Stimulated activated CD4-positive, alpha-beta T cell treated with anti-CD3 and anti-CD28 coated beads, TNF-alpha, amount 100 ng/mL, for 48 hours (primary cell): Measurements from ENCODE around the gene PLA2G4F.
"Not testable (repeated sequence)": the region's sequence is repeated elsewhere in the genome, so short reads cannot be mapped to it uniquely, and the experiment has no call there.

ENCODE experiments used
- DNase-seq, 3 donors: peaks; one replicate each; pipeline ENCODE4 v3.0.0-alpha.2; 2020; ENCODE audit warnings: low read depth in 3 of 3

PLA2G4F gene

GRCh38 chr15:42100021-42100800 lies 56.2 kb downstream of the PLA2G4F start:
- no peak for DNase-seq

- no peak for DNase-seq
These were observed 59.4 kb downstream of the PLA2G4F start for GRCh38 chr15:42097018-42097417.

- DNase-seq: no peak
These were observed 61.9 kb downstream of the PLA2G4F start, which contains the start of gene PLA2G4D for GRCh38 chr15:42094512-42094963. Gene PLA2G4D, minus strand, starts transcription at chr15:42094562. Its CDS starts 103 bp downstream, at chr15:42094459.

- no peak for DNase-seq
These were observed 62.5 kb downstream of the PLA2G4F start for GRCh38 chr15:42093966-42094365.

- DNase-seq: no peak
These were observed 63.8 kb downstream of the PLA2G4F start for GRCh38 chr15:42092398-42093318.

GRCh38 chr15:42091753-42092397 lies 64.6 kb downstream of the PLA2G4F start:
- not testable (repeated sequence) for DNase-seq

- DNase-seq: no peak
These were observed 65.7 kb downstream of the PLA2G4F start for GRCh38 chr15:42090781-42091180.

- DNase-seq: no peak
These were observed 66.1 kb downstream of the PLA2G4F start for GRCh38 chr15:42090370-42090769.

- no peak for DNase-seq
These were observed 66.5 kb downstream of the PLA2G4F start for GRCh38 chr15:42089942-42090341.
